GM12878 (cell line): Measurements from ENCODE around the gene ADD1. TPM values are rescaled to one million over a fixed set of nuclear protein-coding genes. Genes with fewer than 3 reads are reported as not detected.
A peak's percentile ranks its signal among the peaks of the same experiment; 100 is the strongest.

Experiments used
- ATAC-seq: fragments of 200-7000 bp; cut with Tn5 transposase; 3 replicates; pipeline ENCODE4 v1.9.1; 2020; ENCODE audit warnings: mild to moderate bottlenecking, moderate library complexity
- BruUV-seq: library from RNA; stranded (reverse); fragments of 400-500 nt; replicated peaks from 2 replicates; lab custom pipeline; 2021; lab: Mats Ljungman, UMichigan
- CTCF ChIA-PET: fragments of 300-600 bp; sonication (Branson Sonifier 250); formaldehyde crosslinking; extraction: SDS; loops from one replicate; lab custom pipeline; 2021; ENCODE audit warnings: inconsistent platforms; lab: Yijun Ruan, JAX
- POLR2A ChIA-PET: fragments of 350-600 bp; formaldehyde crosslinking; extraction: SDS; loops from one replicate; lab custom pipeline; 2021; ENCODE audit warnings: inconsistent platforms; lab: Charles Lee
- RAD21 ChIA-PET: fragments of 300-600 bp; sonication (Branson Sonifier 250); formaldehyde crosslinking; loops from one replicate; lab custom pipeline; 2023; ENCODE audit warnings: antibody characterized with exemption; ENCODE audit not compliant: unreplicated experiment; lab: Charles Lee
- SMC1A ChIA-PET: fragments of 300-600 bp; sonication (Branson Sonifier 250); formaldehyde crosslinking; loops from one replicate; lab custom pipeline; 2023; ENCODE audit not compliant: unreplicated experiment, uncharacterized antibody; lab: Charles Lee
- DNase-seq: peaks from one replicate; pipeline ENCODE4 v3.0.0-alpha.2; 2011; ENCODE audit warnings: low read depth, low spot score
- FAIRE-seq: peaks from 3 replicates; lab custom pipeline; 2011; peaks lifted over from hg19 to GRCh38; lab: Jason Lieb, UNC
- H2AFZ ChIP-seq: 2 replicates; pipeline ENCODE4 v1.6.0; 2011; ENCODE audit warnings: low read depth, low read length, control low read depth; ENCODE audit not compliant: control insufficient read depth
- H3K27ac ChIP-seq: 2 replicates; pipeline ENCODE4 v1.5.1; 2011; ENCODE audit warnings: control low read depth; ENCODE audit not compliant: control insufficient read depth, insufficient read depth
- H3K27me3 ChIP-seq, 2 experiments: replicated peaks in 1 of 2; 2 replicates each; pipeline versions ENCODE4 v1.6.0 to v1.6.1; 2011; ENCODE audit warnings: low read length in 1 of 2; ENCODE audit not compliant: control insufficient read depth in 2 of 2, insufficient read depth in 2 of 2
- H3K36me3 ChIP-seq, 2 experiments: 2 replicates each; pipeline ENCODE4 v1.5.1; 2011; ENCODE audit warnings: low read length in 1 of 2; ENCODE audit not compliant: control insufficient read depth in 2 of 2, insufficient read depth in 2 of 2
- H3K4me1 ChIP-seq: 2 replicates; pipeline ENCODE4 v1.6.1; 2011; ENCODE audit warnings: mild to moderate bottlenecking, low read length, moderate library complexity, mixed read lengths; ENCODE audit not compliant: control insufficient read depth, insufficient read depth
- H3K4me2 ChIP-seq: 2 replicates; pipeline ENCODE4 v1.6.0; 2011; ENCODE audit warnings: control low read depth; ENCODE audit not compliant: control insufficient read depth, insufficient read depth
- H3K4me3 ChIP-seq: fragments of 200-600 bp; sonication (generic); 2 replicates; pipeline ENCODE4 v1.5.1; 2016
- H3K79me2 ChIP-seq: 2 replicates; pipeline ENCODE4 v1.6.0; 2011; ENCODE audit warnings: low read length; ENCODE audit not compliant: control insufficient read depth, insufficient read depth
- H3K9ac ChIP-seq: 2 replicates; pipeline ENCODE4 v1.8.0; 2011; ENCODE audit warnings: low read length, control low read depth, mixed read lengths; ENCODE audit not compliant: control insufficient read depth, insufficient read depth
- H3K9me3 ChIP-seq: replicated peaks from 3 replicates; pipeline ENCODE4 v1.5.1; 2011; ENCODE audit warnings: mild to moderate bottlenecking, low read length; ENCODE audit not compliant: control insufficient read depth, insufficient read depth
- H4K20me1 ChIP-seq: 2 replicates; pipeline ENCODE4 v1.6.0; 2011; ENCODE audit not compliant: control insufficient read depth, insufficient read depth
- E2F4 ChIP-seq: IDR thresholded peaks from 2 replicates; pipeline ENCODE4 v1.6.1; 2012; ENCODE audit warnings: low read depth, low read length, improper control_type of control experiment
- PAX8 ChIP-seq: fragments of 450-650 bp; IDR thresholded peaks from 2 replicates; pipeline ENCODE4 v1.6.1; 2017; ENCODE audit warnings: mild to moderate bottlenecking, moderate library complexity
- PKNOX1 ChIP-seq: fragments of 450-650 bp; IDR thresholded peaks from 2 replicates; pipeline ENCODE4 v1.6.1; 2016; ENCODE audit warnings: mild to moderate bottlenecking
- POLR2A ChIP-seq: IDR thresholded peaks from 2 replicates; pipeline ENCODE4 v1.6.1; 2011; ENCODE audit warnings: low read depth, mild to moderate bottlenecking, low read length
- RUNX3 ChIP-seq: IDR thresholded peaks from 2 replicates; pipeline ENCODE4 v1.6.1; 2012; ENCODE audit warnings: low read length, inconsistent platforms
- TCF12 ChIP-seq: IDR thresholded peaks from 2 replicates; pipeline ENCODE4 v1.6.1; 2011; ENCODE audit warnings: low read depth, mild to moderate bottlenecking, low read length
- USF2 ChIP-seq: IDR thresholded peaks from 2 replicates; pipeline ENCODE4 v1.6.1; 2011; ENCODE audit warnings: low read depth, low read length, improper control_type of control experiment, borderline replicate concordance
- WGBS: methylation state at CpG from one replicate; pipeline ENCODE4 v1.1.6; 2016; ENCODE audit warnings: low lambda C conversion rate; ENCODE audit not compliant: insufficient replicate concordance, insufficient coverage; ENCODE audit errors: missing lambda C conversion rate; 5-methylcytosine and 5-hydroxymethylcytosine counted together
- in situ Hi-C: fragments of 300-500 bp; cut with MboI; formaldehyde crosslinking; loops from 9 replicates; pipeline ENCODE4 v1.14.3; 2018; ENCODE audit warnings: mixed read lengths
- intact Hi-C: fragments of 100-400 bp; cut with micrococcal nuclease; formaldehyde crosslinking; loops from one replicate; pipeline ENCODE4 v1.14.2; 2022; ENCODE audit not compliant: unreplicated experiment
- polyA plus RNA-seq, 11 experiments: library from polyadenylated mRNA; depleted of rRNA in 4 of 11; unstranded in 6 of 11; stranded (reverse) in 5 of 11; fragments of >200 nt; fragmentation: Nextera tagmentation in 4 of 11; fragmentation: Illumina TruSeq in 1 of 11; extraction: Ambion mirVana in 4 of 11; extraction: Trizol in 1 of 11; gene quantifications; 1 replicate in 1 of 11; 2 replicates in 10 of 11; pipeline versions ENCODE4 v1.2.1 to v1.2.3, GENCODE V29; 2011 to 2016; ENCODE audit warnings: inconsistent platforms in 2 of 11, missing spikeins in 2 of 11, low read depth in 1 of 11
- total RNA-seq, 4 experiments: library from RNA; depleted of rRNA in 3 of 4; stranded (reverse); fragments of >200 nt in 3 of 4; fragmentation: Illumina TruSeq in 1 of 4; extraction: Trizol in 1 of 4; gene quantifications; 2 replicates each; pipeline versions ENCODE4 v1.2.1 to v1.2.3, GENCODE V29; 2013 to 2021

ADD1 gene
- total and polyA plus RNA-seq, 10 of the 15 experiments (the other 5 are each of a cell fraction or from before 2014, with no cell fraction given): 21.6 to 182 (median 105) TPM

- peak; percentile 2; the same call in 1 of the 3 replicates for ATAC-seq
- no peak for FAIRE-seq
- intact Hi-C loops: no loop called here
Observed at GRCh38 chr4:2834001-2834921, 9.4 kb upstream of the ADD1 start.

GRCh38 chr4:2835978-2836377, 7.7 kb upstream of the ADD1 start:
- ChIA-PET CTCF (no interaction called here), SMC1A (no interaction called here), RAD21 (no interaction called here), POLR2A (no interaction called here)
- Histone ChIP-seq H3K4me3 (no peak overlapping the region), H3K79me2 (no peaks in the 10 kb centered on the region), H3K9me3 (no peaks in the 10 kb centered on the region), H3K4me1 (peaks cover 44% of the 10 kb centered on the region), H3K36me3 (peaks cover 15 to 16% of the 10 kb centered on the region in 2 experiments; a peak in 3 of 4 replicates), H3K27me3 (no peaks in the 10 kb centered on the region), H3K4me2 (no peak overlapping the region), H4K20me1 (no peaks in the 10 kb centered on the region), H3K27ac (no peak overlapping the region), H3K9ac (no peak overlapping the region), H2AFZ (no peak overlapping the region)
- no peak for TF ChIP-seq RUNX3
- no peak for TF ChIP-seq E2F4
- TF ChIP-seq PKNOX1: no peak
- no peak for TF ChIP-seq USF2
- 0 out of 2 replicates have a peak, but pooled peaks have one; percentile 19 for TF ChIP-seq TCF12
- intact Hi-C loops (no loop called here), in situ Hi-C loops (no loop called here)
- FAIRE-seq (no peak), DNase-seq (no peak), ATAC-seq (no peak)
- BruUV-seq: TSS peak; percentile 3
- 84% methylated on average over 8 of the region's 8 CpGs for WGBS

More at GRCh38 chr4:2834001-2834921, 9.4 kb upstream of the ADD1 start:
- Histone ChIP-seq H3K27me3 (no peaks in the 10 kb centered on the region), H3K9me3 (no peaks in the 10 kb centered on the region), H3K9ac (no peak overlapping the region), H3K36me3 (peaks cover 15 to 21% of the 10 kb centered on the region in 2 experiments; a peak in 3 of 4 replicates), H3K79me2 (no peaks in the 10 kb centered on the region), H3K4me3 (no peak overlapping the region), H2AFZ (no peak overlapping the region), H3K27ac (no peak overlapping the region), H3K4me1 (peaks cover 44% of the 10 kb centered on the region), H3K4me2 (no peak overlapping the region), H4K20me1 (no peaks in the 10 kb centered on the region)
- TF ChIP-seq PAX8 (no peak), POLR2A (peak; percentile 12; the same call in 1 of the 2 replicates)
- ChIA-PET POLR2A (interaction anchor here (1.4 kb wide), 1 partner anchor 28 kb away, joined by 3 read pairs; no protein-coding TSS in a partner anchor), CTCF (no interaction called here), RAD21 (no interaction called here), SMC1A (no interaction called here)
- in situ Hi-C loops: no loop called here
- no peak for DNase-seq
- 74% methylated on average over 13 of the region's 13 CpGs for WGBS
- TSS peak; percentile 40 for BruUV-seq
